22Rv1 (cell line): ENCODE results near the gene PLCB3.

Source experiments
- H3K27ac ChIP-seq: fragments of 450-650 bp; 2 replicates; pipeline ENCODE4 v1.5.1; 2017
- CTCF ChIP-seq: fragments of 450-650 bp; IDR thresholded peaks from 2 replicates; pipeline ENCODE4 v1.5.1; 2017; ENCODE audit warnings: mild to moderate bottlenecking
- ZFX ChIP-seq: fragments of 450-650 bp; IDR thresholded peaks from 2 replicates; pipeline ENCODE4 v1.6.1; 2017; ENCODE audit warnings: antibody characterized with exemption, borderline replicate concordance

Gene PLCB3

GRCh38 chr11:64303109-64304031 is 52.0 kb downstream of the PLCB3 start:
- peak overlapping the region; percentile 99 for H3K27ac ChIP-seq
- TF ChIP-seq CTCF (no peak), ZFX (no peak)

- peak overlapping the region; percentile 99 for H3K27ac ChIP-seq
Observed at GRCh38 chr11:64304032-64304315, 52.6 kb downstream of the PLCB3 start.

GRCh38 chr11:64304316-64305072 is 53.2 kb downstream of the PLCB3 start:
- H3K27ac ChIP-seq: peak overlapping the region; percentile 99
- peak; percentile 92 for TF ChIP-seq CTCF
- no peak for TF ChIP-seq ZFX

More at GRCh38 chr11:64304032-64304315, 52.6 kb downstream of the PLCB3 start:
- TF ChIP-seq CTCF (no peak), ZFX (no peak)

GRCh38 chr11:64305075-64305690 is 53.9 kb downstream of the PLCB3 start, which contains the start of gene ESRRA:
ESRRA (plus strand) TSS chr11:64305524; CDS start chr11:64307180, 1,656 bp downstream.
- peak within 1 kb of the TSS; percentile 99 for H3K27ac ChIP-seq
- TF ChIP-seq ZFX: no peak
- no peak for TF ChIP-seq CTCF

- no peak for TF ChIP-seq ZFX
- peak; percentile 58 for TF ChIP-seq CTCF
- peak overlapping the region; percentile 99 for H3K27ac ChIP-seq
Observed at GRCh38 chr11:64305691-64306562, 54.6 kb downstream of the PLCB3 start.

- no peak for TF ChIP-seq CTCF
- TF ChIP-seq ZFX: no peak
- peak overlapping the region; percentile 99 for H3K27ac ChIP-seq
Observed at GRCh38 chr11:64306563-64306875, 55.2 kb downstream of the PLCB3 start.
